ENCODE measurements around the gene HNRNPK. TPM values are rescaled to one million over a fixed set of nuclear protein-coding genes. Genes with fewer than 3 reads are reported as not detected.
A peak's percentile ranks its signal among the peaks of the same experiment; 100 is the strongest.

Gene HNRNPK
- total and polyA plus RNA-seq, 2 experiments from 2014 or later = 568 to 601 TPM

- TF ChIP-seq, protein P1, sequence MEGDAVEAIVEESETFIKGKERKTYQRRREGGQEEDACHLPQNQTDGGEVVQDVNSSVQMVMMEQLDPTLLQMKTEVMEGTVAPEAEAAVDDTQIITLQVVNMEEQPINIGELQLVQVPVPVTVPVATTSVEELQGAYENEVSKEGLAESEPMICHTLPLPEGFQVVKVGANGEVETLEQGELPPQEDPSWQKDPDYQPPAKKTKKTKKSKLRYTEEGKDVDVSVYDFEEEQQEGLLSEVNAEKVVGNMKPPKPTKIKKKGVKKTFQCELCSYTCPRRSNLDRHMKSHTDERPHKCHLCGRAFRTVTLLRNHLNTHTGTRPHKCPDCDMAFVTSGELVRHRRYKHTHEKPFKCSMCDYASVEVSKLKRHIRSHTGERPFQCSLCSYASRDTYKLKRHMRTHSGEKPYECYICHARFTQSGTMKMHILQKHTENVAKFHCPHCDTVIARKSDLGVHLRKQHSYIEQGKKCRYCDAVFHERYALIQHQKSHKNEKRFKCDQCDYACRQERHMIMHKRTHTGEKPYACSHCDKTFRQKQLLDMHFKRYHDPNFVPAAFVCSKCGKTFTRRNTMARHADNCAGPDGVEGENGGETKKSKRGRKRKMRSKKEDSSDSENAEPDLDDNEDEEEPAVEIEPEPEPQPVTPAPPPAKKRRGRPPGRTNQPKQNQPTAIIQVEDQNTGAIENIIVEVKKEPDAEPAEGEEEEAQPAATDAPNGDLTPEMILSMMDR (IDR thresholded peaks at IDR 0.05; ENCODE audit: low read depth, low read length) = no peak
- peak in 1 of 2 donors; percentile 88 for DNase-seq (ENCODE audit: low read depth in 1 of 2, low spot score in 1 of 2)
- H3K27me3 ChIP-seq = no peaks in the 10 kb centered on the region
- H3K36me3 ChIP-seq = no peaks in the 10 kb centered on the region
- H3K9me3 ChIP-seq (ENCODE audit: low read depth) = no peaks in the 10 kb centered on the region
- H3K27ac ChIP-seq = no peak overlapping the region
- H3K4me1 ChIP-seq (ENCODE audit: low read depth) = no peaks in the 10 kb centered on the region
- no peak overlapping the region for H3K4me3 ChIP-seq
These were observed 46.2 kb downstream of the HNRNPK start for GRCh38 chr9:83933790-83934189.

DNA sequence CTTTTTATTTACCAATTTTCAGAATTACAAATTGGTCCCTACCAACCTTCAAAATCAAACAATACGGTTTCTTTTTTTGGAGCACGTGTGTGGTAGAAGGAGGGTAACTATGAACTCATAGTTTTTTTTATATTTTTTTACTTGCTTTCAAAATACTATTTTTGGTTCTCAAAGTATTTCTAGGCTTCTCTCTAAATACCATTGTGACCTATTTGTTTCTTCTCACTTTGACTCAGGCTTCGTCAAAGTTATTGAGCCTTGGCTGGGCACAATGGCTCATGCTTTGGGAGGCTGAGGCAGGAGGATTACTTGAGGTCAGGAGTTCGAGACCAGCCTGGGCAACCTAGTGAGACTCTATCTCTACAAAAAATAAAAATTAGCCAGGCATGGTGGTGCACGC, 47.2 kb downstream of the HNRNPK start:
- Histone ChIP-seq H3K27ac (no peak overlapping the region), H3K27me3 (no peaks in the 10 kb centered on the region), H3K9me3 (ENCODE audit: low read depth) (no peaks in the 10 kb centered on the region), H3K4me1 (ENCODE audit: low read depth) (no peaks in the 10 kb centered on the region), H3K4me3 (no peak overlapping the region), H3K36me3 (no peaks in the 10 kb centered on the region)
- DNase-seq (ENCODE audit: low read depth in 1 of 2, low spot score in 1 of 2) = no peak
- TF ChIP-seq, protein P1 (IDR thresholded peaks at IDR 0.05; ENCODE audit: low read depth, low read length) = no peak

DNA sequence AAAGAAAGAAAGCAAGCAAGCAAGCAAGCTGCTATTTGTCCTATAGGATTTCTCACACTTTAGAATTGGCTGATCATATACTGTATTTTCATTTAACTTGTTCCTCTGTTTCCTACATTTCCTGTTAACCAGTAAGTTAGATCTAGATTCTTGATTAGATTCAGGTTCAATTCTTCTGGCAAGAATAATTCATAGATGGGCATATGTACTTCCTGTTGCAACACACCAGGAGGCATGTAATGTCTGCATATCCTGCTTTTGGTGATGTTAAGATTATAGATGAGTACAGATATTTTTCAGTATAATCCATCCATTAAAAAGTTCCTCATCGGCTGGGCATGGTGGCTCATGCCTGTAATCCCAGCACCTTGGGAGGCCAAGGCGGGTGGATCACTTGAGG, 48.0 kb downstream of the HNRNPK start:
- Histone ChIP-seq H3K9me3 (ENCODE audit: low read depth) (no peaks in the 10 kb centered on the region), H3K27me3 (no peaks in the 10 kb centered on the region), H3K36me3 (no peaks in the 10 kb centered on the region), H3K4me3 (no peak overlapping the region), H3K27ac (no peak overlapping the region), H3K4me1 (ENCODE audit: low read depth) (no peaks in the 10 kb centered on the region)
- TF ChIP-seq, protein P1 (IDR thresholded peaks at IDR 0.05; ENCODE audit: low read depth, low read length) = no peak
- DNase-seq (ENCODE audit: low read depth in 1 of 2, low spot score in 1 of 2) = no peak

- DNase-seq (ENCODE audit: low read depth in 1 of 2, low spot score in 1 of 2) = no peak
- TF ChIP-seq, protein P1 (IDR thresholded peaks at IDR 0.05; ENCODE audit: low read depth, low read length) = no peak
These were observed 49.1 kb downstream of the HNRNPK start for GRCh38 chr9:83930881-83931280.

DNA sequence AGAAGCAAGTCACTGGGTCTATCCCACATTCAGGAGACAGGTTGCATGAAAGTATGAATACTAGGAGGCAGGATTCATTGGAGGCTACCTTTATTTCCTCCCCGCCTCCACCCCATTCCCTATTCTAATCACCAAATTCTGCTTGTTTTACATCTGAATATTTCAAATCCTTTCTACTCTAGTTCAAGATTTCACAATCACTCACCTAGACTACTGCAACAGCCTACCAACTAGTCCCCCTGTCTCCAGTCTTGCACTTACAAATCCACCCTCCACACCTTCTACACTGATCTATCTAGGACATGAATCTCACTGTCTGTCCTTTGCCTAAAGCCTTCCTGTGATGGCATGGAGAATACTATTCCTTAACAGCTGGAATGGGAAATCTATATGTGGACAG, 52.4 kb downstream of the HNRNPK start:
- DNase-seq (ENCODE audit: low read depth in 1 of 2, low spot score in 1 of 2) = no peak
- Histone ChIP-seq H3K9me3 (ENCODE audit: low read depth) (no peaks in the 10 kb centered on the region), H3K4me1 (ENCODE audit: low read depth) (no peaks in the 10 kb centered on the region)

More at GRCh38 chr9:83930881-83931280, 49.1 kb downstream of the HNRNPK start:
- Histone ChIP-seq H3K27me3 (no peaks in the 10 kb centered on the region), H3K9me3 (ENCODE audit: low read depth) (no peaks in the 10 kb centered on the region), H3K4me3 (no peak overlapping the region), H3K27ac (no peak overlapping the region), H3K36me3 (no peaks in the 10 kb centered on the region), H3K4me1 (ENCODE audit: low read depth) (no peaks in the 10 kb centered on the region)

More for the DNA sequence above, 52.4 kb downstream of the HNRNPK start:
- TF ChIP-seq, protein P1 (IDR thresholded peaks at IDR 0.05; ENCODE audit: low read depth, low read length) = no peak
- no peak overlapping the region for H3K4me3 ChIP-seq
- H3K27ac ChIP-seq = no peak overlapping the region
- no peaks in the 10 kb centered on the region for H3K36me3 ChIP-seq
- no peaks in the 10 kb centered on the region for H3K27me3 ChIP-seq

Data from cardiac muscle cell (in vitro differentiated cells and primary cell).